Calu3 (cell line): ENCODE results near the gene DPP9. TPM values are rescaled to one million over a fixed set of nuclear protein-coding genes. Genes with fewer than 3 reads are reported as not detected.
"Not testable (repeated sequence)": the region's sequence is repeated elsewhere in the genome, so short reads cannot be mapped to it uniquely, and the experiment has no call there.

Source experiments
- BruUV-seq: library from RNA; stranded (reverse); fragments of 400-500 nt; replicated peaks from 2 replicates; lab custom pipeline; 2021; lab: Mats Ljungman, UMichigan
- CTCF ChIA-PET: fragments of 300-600 bp; sonication (Branson Sonifier 250); formaldehyde crosslinking; loops from one replicate; lab custom pipeline; 2022; ENCODE audit warnings: antibody characterized with exemption; lab: Charles Lee
- DNase-seq: peaks from one replicate; pipeline ENCODE4 v3.0.0; 2022
- H3K27ac Mint-ChIP-seq: one replicate; pipeline ENCODE4 v1.8.0; 2022; ENCODE audit warnings: mixed read lengths; ENCODE audit not compliant: unreplicated experiment
- H3K27me3 Mint-ChIP-seq: one replicate; pipeline ENCODE4 v1.8.0; 2022; ENCODE audit warnings: mixed read lengths; ENCODE audit not compliant: unreplicated experiment
- H3K36me3 Mint-ChIP-seq: one replicate; pipeline ENCODE4 v1.8.0; 2022; ENCODE audit warnings: mild to moderate bottlenecking, moderate library complexity, mixed read lengths; ENCODE audit not compliant: insufficient read depth, unreplicated experiment
- H3K4me1 Mint-ChIP-seq: one replicate; pipeline ENCODE4 v1.8.0; 2022; ENCODE audit warnings: mild to moderate bottlenecking, low read depth, mixed read lengths; ENCODE audit not compliant: unreplicated experiment
- H3K4me3 Mint-ChIP-seq: one replicate; pipeline ENCODE4 v1.8.0; 2022; ENCODE audit warnings: mild to moderate bottlenecking, low read depth, moderate library complexity, mixed read lengths; ENCODE audit not compliant: unreplicated experiment
- H3K9me3 Mint-ChIP-seq: one replicate; pipeline ENCODE4 v1.8.0; 2022; ENCODE audit warnings: low read depth, mixed read lengths; ENCODE audit not compliant: unreplicated experiment
- CTCF ChIP-seq: fragments of 200-600 bp; IDR thresholded peaks from one replicate; pipeline ENCODE4 v1.8.0; 2022; ENCODE audit warnings: antibody characterized with exemption; ENCODE audit not compliant: unreplicated experiment
- intact Hi-C: fragments of 100-400 bp; cut with micrococcal nuclease; formaldehyde crosslinking; loops from one replicate; pipeline ENCODE4 v1.10.0; 2022; ENCODE audit not compliant: unreplicated experiment
- total RNA-seq: library from RNA; stranded (reverse); gene quantifications from 2 replicates; pipeline ENCODE4 v1.2.3, GENCODE V29; 2022

The DPP9 gene
- total RNA-seq, 1 experiment from 2014 or later: 59.2 TPM

DNA sequence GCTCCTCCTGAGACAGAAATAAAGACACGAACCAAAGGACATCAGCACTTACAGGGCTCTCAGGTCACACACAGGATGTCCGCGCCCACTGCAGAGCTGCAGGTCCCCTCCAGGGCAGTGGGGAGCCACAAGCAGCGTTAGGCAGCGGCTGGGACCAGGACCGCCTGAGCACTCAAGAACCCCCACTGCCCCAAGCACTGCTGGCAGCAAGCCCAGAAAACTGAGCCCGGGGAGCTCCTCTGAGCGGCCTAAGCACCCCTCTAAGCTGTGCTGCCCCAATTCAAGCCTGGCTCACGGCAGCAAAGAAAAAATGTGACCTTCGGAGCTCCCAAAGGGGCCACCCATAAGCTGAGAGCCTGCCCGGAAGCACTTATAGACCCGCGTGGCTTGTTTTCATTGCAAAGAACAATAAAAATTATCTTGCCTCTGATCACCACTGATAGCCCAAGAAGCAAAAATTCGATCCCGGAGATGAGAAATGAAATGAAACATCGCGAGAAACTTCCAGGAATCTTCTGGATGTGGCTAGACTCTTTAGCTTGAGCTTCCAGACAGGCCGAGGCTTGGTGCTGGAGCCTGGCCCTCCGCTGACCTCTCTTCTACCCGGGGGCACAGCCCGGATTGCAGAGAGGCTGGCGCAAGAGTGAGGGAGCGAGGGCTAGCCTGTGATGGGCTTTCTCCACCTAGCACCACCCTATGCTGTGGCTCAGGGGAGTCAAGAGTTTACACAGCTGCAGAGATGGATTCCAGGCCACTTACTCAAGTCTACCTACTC lies 6.3 kb downstream of the DPP9 start:
- Mint-ChIP-seq H3K4me3 (no peak overlapping the region), H3K36me3 (peaks cover 38% of the 10 kb centered on the region), H3K4me1 (peaks cover 11% of the 10 kb centered on the region), H3K27me3 (no peaks in the 10 kb centered on the region), H3K27ac (no peak overlapping the region), H3K9me3 (no peaks in the 10 kb centered on the region)
- no peak for DNase-seq
- BruUV-seq: no TSS peak
- CTCF ChIA-PET: no interaction called here
- no peak for TF ChIP-seq CTCF
- intact Hi-C loops: no loop called here

GRCh38 chr19:4715529-4716221 lies 8.0 kb downstream of the DPP9 start:
- BruUV-seq: no TSS peak
- TF ChIP-seq CTCF: no peak
- CTCF ChIA-PET: no interaction called here
- Mint-ChIP-seq H3K27ac (no peak overlapping the region), H3K27me3 (no peaks in the 10 kb centered on the region), H3K4me3 (no peak overlapping the region), H3K36me3 (peaks cover 55% of the 10 kb centered on the region), H3K4me1 (peaks cover 11% of the 10 kb centered on the region), H3K9me3 (no peaks in the 10 kb centered on the region)
- intact Hi-C loops: no loop called here
- no peak for DNase-seq

DNA sequence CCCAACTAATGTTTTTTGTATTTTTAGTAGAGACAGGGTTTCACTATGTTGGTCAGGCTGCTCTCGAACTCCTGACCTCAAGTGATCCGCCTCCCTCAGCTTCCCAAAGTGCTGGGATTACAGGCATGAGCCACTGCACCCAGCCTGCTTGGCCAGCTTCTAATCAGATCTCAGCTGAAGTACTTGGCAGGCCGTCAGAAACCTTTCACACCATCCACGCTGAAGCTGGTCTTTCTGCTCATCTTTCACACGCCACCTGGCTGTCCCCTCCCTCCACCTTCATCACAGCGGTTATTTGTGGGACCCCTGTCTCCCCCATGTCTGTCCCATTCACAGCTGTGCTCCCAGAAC lies 8.5 kb downstream of the DPP9 start:
- H3K4me3 Mint-ChIP-seq, CTCF ChIA-PET, BruUV-seq, H3K27me3 Mint-ChIP-seq, intact Hi-C loops, DNase-seq, H3K9me3 Mint-ChIP-seq: not testable (repeated sequence)
- peaks cover 55% of the 10 kb centered on the region for H3K36me3 Mint-ChIP-seq
- peak overlapping the region; percentile 61 for H3K27ac Mint-ChIP-seq
- peaks cover 11% of the 10 kb centered on the region for H3K4me1 Mint-ChIP-seq

DNA sequence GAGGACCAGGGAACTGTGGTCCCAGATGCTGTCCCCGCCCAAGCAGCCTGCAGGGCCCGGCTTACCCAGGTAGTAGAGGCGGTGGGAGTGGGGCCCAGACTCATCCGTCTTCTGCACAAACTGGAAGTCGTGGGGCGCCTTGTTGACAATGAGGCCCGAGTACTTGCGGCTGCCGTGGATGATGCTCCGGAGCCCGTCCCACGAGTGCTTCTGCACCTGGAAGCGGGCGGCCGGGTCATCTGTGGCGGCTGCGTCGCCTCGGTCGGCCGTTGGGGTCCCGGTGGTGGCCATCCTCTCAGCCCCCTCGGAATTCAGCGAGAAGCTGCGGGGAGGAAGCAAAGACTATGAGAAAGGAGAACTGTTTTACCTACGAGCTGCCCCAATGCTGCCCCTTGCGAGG lies 9.6 kb downstream of the DPP9 start:
- Mint-ChIP-seq H3K4me1 (peaks cover 11% of the 10 kb centered on the region), H3K27me3 (no peaks in the 10 kb centered on the region), H3K36me3 (peaks cover 60% of the 10 kb centered on the region), H3K27ac (peak overlapping the region; percentile 61), H3K9me3 (no peaks in the 10 kb centered on the region), H3K4me3 (no peak overlapping the region)
- intact Hi-C loops: no loop called here
- no TSS peak for BruUV-seq
- CTCF ChIA-PET: interaction anchor here (0.6 kb wide), 1 partner anchor 882 kb away, joined by 3 read pairs; no protein-coding TSS in a partner anchor
- no peak for TF ChIP-seq CTCF
- no peak for DNase-seq
